HCT116 (cell line): Measurements from ENCODE around the gene KCND3.

Source experiments
- CEBPB ChIP-seq: IDR thresholded peaks from 2 replicates; pipeline ENCODE4 v1.6.1; 2012; ENCODE audit warnings: low read depth
- ELF1 ChIP-seq: IDR thresholded peaks from 2 replicates; pipeline ENCODE4 v1.6.1; 2012; ENCODE audit warnings: low read depth, borderline replicate concordance
- EZH2 ChIP-seq: fragments of 200-600 bp; sonication (generic); IDR thresholded peaks from 2 replicates; pipeline ENCODE4 v1.6.1; 2017; ENCODE audit warnings: antibody characterized with exemption, mixed run types
- EZH2phosphoT487 ChIP-seq: fragments of 200-600 bp; IDR thresholded peaks from 2 replicates; pipeline ENCODE4 v1.6.1; 2018; ENCODE audit warnings: antibody characterized with exemption, borderline replicate concordance
- POLR2A ChIP-seq: IDR thresholded peaks from 2 replicates; pipeline ENCODE4 v1.7.0; 2011; ENCODE audit warnings: borderline replicate concordance; ENCODE audit not compliant: insufficient read depth, insufficient read length; ENCODE audit errors: extremely low read depth
- POLR2AphosphoS5 ChIP-seq: IDR thresholded peaks from 2 replicates; pipeline ENCODE4 v1.6.1; 2011; ENCODE audit warnings: mild to moderate bottlenecking, low read depth, low read length, moderate library complexity
- RAD21 ChIP-seq: IDR thresholded peaks from 2 replicates; pipeline ENCODE4 v1.6.1; 2012; ENCODE audit warnings: low read depth, mild to moderate bottlenecking
- SIN3A ChIP-seq: IDR thresholded peaks from 2 replicates; pipeline ENCODE4 v1.6.1; 2012; ENCODE audit warnings: low read depth
- SRF ChIP-seq: IDR thresholded peaks from 2 replicates; pipeline ENCODE4 v1.6.1; 2012; ENCODE audit warnings: low read depth
- TCF7L2 ChIP-seq: IDR thresholded peaks from 2 replicates; pipeline ENCODE4 v1.7.0; 2011; ENCODE audit warnings: borderline replicate concordance, inconsistent platforms; ENCODE audit not compliant: insufficient read depth, insufficient read length; ENCODE audit errors: extremely low read depth
- YY1 ChIP-seq: IDR thresholded peaks from 2 replicates; pipeline ENCODE4 v1.6.1; 2011; ENCODE audit warnings: low read length, low read depth, moderate library complexity, mild to moderate bottlenecking; ENCODE audit not compliant: insufficient replicate concordance; ENCODE audit errors: extremely low read depth
- ZFX ChIP-seq: fragments of 450-650 bp; IDR thresholded peaks from 2 replicates; pipeline ENCODE4 v1.6.1; 2017
- TF ChIP-seq, protein P1 (sequence below), 3 experiments: fragments of 200-600 bp in 1 of 3; sonication (generic) in 1 of 3; IDR thresholded peaks in 2 of 3; conservative IDR thresholded peaks in 1 of 3; 2 replicates each; pipeline ENCODE4 v1.5.1; 2012 to 2017; ENCODE audit warnings: low read depth in 2 of 3, low read length in 2 of 3, antibody characterized with exemption in 1 of 3, borderline replicate concordance in 1 of 3, control low read depth in 1 of 3, mild to moderate bottlenecking in 1 of 3, mixed read lengths in 1 of 3, mixed run types in 1 of 3, moderate library complexity in 1 of 3; ENCODE audit not compliant: insufficient read depth in 1 of 3
- TF ChIP-seq, protein P2 (sequence below): IDR thresholded peaks from 2 replicates; pipeline ENCODE4 v1.6.1; 2012

DNA sequence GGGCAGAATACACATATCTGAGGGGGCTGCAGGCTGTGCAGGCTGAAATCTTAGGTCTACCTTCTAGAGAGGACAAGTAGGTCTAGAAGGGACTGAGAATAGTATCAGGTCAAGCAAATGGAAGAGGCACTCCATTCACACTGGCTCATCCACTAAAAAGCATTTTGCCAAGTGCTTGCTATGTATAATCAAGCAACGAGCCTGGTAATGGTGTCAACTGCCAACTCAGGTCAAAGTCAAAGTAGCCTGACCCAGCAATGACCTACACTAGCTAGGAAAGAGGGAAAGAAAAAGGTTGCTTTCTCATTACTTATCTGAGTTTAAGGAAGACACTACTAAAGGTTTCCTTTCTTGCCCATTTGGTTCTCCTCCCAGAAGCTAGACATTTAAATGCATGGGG is 10.8 kb downstream of the KCND3 start:
- TF ChIP-seq POLR2A (no peak), RAD21 (no peak), EZH2phosphoT487 (no peak), EZH2 (no peak), POLR2AphosphoS5 (no peak), SIN3A (no peak), CEBPB (no peak), YY1 (no peak), SRF (no peak), ELF1 (no peak), ZFX (no peak), TCF7L2 (no peak)
- TF ChIP-seq, protein P1, sequence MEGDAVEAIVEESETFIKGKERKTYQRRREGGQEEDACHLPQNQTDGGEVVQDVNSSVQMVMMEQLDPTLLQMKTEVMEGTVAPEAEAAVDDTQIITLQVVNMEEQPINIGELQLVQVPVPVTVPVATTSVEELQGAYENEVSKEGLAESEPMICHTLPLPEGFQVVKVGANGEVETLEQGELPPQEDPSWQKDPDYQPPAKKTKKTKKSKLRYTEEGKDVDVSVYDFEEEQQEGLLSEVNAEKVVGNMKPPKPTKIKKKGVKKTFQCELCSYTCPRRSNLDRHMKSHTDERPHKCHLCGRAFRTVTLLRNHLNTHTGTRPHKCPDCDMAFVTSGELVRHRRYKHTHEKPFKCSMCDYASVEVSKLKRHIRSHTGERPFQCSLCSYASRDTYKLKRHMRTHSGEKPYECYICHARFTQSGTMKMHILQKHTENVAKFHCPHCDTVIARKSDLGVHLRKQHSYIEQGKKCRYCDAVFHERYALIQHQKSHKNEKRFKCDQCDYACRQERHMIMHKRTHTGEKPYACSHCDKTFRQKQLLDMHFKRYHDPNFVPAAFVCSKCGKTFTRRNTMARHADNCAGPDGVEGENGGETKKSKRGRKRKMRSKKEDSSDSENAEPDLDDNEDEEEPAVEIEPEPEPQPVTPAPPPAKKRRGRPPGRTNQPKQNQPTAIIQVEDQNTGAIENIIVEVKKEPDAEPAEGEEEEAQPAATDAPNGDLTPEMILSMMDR (IDR thresholded peaks at IDR 0.05 in 2 of 3, conservative IDR thresholded peaks at IDR 0.05 in 1 of 3; ENCODE audit: borderline replicate concordance in 1 of 3, insufficient read depth in 1 of 3, low read depth in 2 of 3, low read length in 2 of 3): no peak
- TF ChIP-seq, protein P2, sequence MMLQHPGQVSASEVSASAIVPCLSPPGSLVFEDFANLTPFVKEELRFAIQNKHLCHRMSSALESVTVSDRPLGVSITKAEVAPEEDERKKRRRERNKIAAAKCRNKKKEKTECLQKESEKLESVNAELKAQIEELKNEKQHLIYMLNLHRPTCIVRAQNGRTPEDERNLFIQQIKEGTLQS: no peak
